Caki2 (cell line): Measurements from ENCODE around the gene CNIH3. TPM values are rescaled to one million over a fixed set of nuclear protein-coding genes. Genes with fewer than 3 reads are reported as not detected.

Experiments used
- DNase-seq: peaks from one replicate; pipeline ENCODE4 v3.0.0-alpha.2; 2015; ENCODE audit warnings: low read depth
- in situ Hi-C: cut with HindIII; loops from 2 replicates; pipeline ENCODE4 v1.10.0; 2016; ENCODE audit warnings: low sequenced_read_pairs, low pct_unique_long_range_greater_than_20kb, mixed read lengths
- total RNA-seq: library from RNA; depleted of rRNA; stranded (reverse); fragments of >200 nt; shearing (Covaris generic); gene quantifications from 2 replicates; pipeline ENCODE4 v1.2.3, GENCODE V29; 2014; ENCODE audit warnings: low replicate concordance

Gene CNIH3
- total RNA-seq, 1 experiment from 2014 or later: 0.95 TPM

GRCh38 chr1:224769452-224770335 is 153.6 kb downstream of the CNIH3 start:
- DNase-seq: no peak

GRCh38 chr1:224770336-224770693 is 154.2 kb downstream of the CNIH3 start:
- in situ Hi-C loops: no loop called here
- DNase-seq: peak; percentile 16

More at GRCh38 chr1:224769452-224770335, 153.6 kb downstream of the CNIH3 start:
- in situ Hi-C loops: no loop called here

- DNase-seq: no peak
- in situ Hi-C loops: no loop called here
These were observed 157.5 kb downstream of the CNIH3 start for GRCh38 chr1:224773646-224774045.

GRCh38 chr1:224774378-224774777 is 158.3 kb downstream of the CNIH3 start:
- in situ Hi-C loops: no loop called here
- DNase-seq: no peak

- in situ Hi-C loops: no loop called here
- DNase-seq: no peak
These were observed 161.1 kb downstream of the CNIH3 start for GRCh38 chr1:224777180-224777579.

- in situ Hi-C loops: no loop called here
- DNase-seq: no peak
These were observed 163.4 kb downstream of the CNIH3 start for GRCh38 chr1:224779536-224779935.

GRCh38 chr1:224780736-224781135 is 164.6 kb downstream of the CNIH3 start:
- no peak for DNase-seq
- in situ Hi-C loops: no loop called here

GRCh38 chr1:224781800-224782199 is 165.7 kb downstream of the CNIH3 start:
- in situ Hi-C loops: no loop called here

GRCh38 chr1:224782281-224783000 is 166.3 kb downstream of the CNIH3 start:
- in situ Hi-C loops: no loop called here
- no peak for DNase-seq

More at GRCh38 chr1:224781800-224782199, 165.7 kb downstream of the CNIH3 start:
- no peak for DNase-seq

GRCh38 chr1:224783006-224783651 is 167.0 kb downstream of the CNIH3 start:
- DNase-seq: no peak
- in situ Hi-C loops: no loop called here

GRCh38 chr1:224784265-224785039 is 168.3 kb downstream of the CNIH3 start:
- DNase-seq: no peak
- in situ Hi-C loops: no loop called here

GRCh38 chr1:224785040-224785328 is 168.9 kb downstream of the CNIH3 start:
- in situ Hi-C loops: no loop called here

GRCh38 chr1:224785622-224786021 is 169.5 kb downstream of the CNIH3 start:
- no peak for DNase-seq
- in situ Hi-C loops: no loop called here

More at GRCh38 chr1:224785040-224785328, 168.9 kb downstream of the CNIH3 start:
- no peak for DNase-seq

GRCh38 chr1:224786533-224787250 is 170.6 kb downstream of the CNIH3 start:
- DNase-seq: no peak
- in situ Hi-C loops: no loop called here

GRCh38 chr1:224789311-224789710 is 173.2 kb downstream of the CNIH3 start:
- in situ Hi-C loops: no loop called here

More at GRCh38 chr1:224789311-224789710, 173.2 kb downstream of the CNIH3 start:
- DNase-seq: no peak
